AG04450 (cell line): ENCODE results near the gene C11orf52. TPM values are rescaled to one million over a fixed set of nuclear protein-coding genes. Genes with fewer than 3 reads are reported as not detected.

ENCODE experiments used
- CTCF ChIA-PET: fragments of 300-600, 350-600 bp; formaldehyde crosslinking; extraction: SDS; loops from one replicate; lab custom pipeline; 2022; ENCODE audit warnings: antibody characterized with exemption, inconsistent platforms; lab: Charles Lee
- POLR2A ChIA-PET: fragments of 350-600 bp; formaldehyde crosslinking; extraction: SDS; loops from one replicate; lab custom pipeline; 2021; ENCODE audit warnings: antibody characterized with exemption, inconsistent platforms; lab: Yijun Ruan, JAX
- DNase-seq: peaks from one replicate; pipeline ENCODE4 v3.0.0-alpha.2; 2011; ENCODE audit warnings: low read depth, low spot score
- H3K27ac ChIP-seq: one replicate; pipeline ENCODE4 v1.5.1; 2012; ENCODE audit warnings: low read depth, low read length, control low read depth
- H3K27me3 ChIP-seq: one replicate; pipeline ENCODE4 v1.6.0; 2012; ENCODE audit warnings: low read length; ENCODE audit not compliant: control insufficient read depth, insufficient read depth
- H3K4me3 ChIP-seq: 2 replicates; pipeline ENCODE4 v1.5.1; 2011; ENCODE audit warnings: mild to moderate bottlenecking, low read depth, low read length, control low read depth
- H3K9me3 ChIP-seq: 2 replicates; pipeline ENCODE4 v1.5.1; 2012; ENCODE audit warnings: low read length; ENCODE audit not compliant: control insufficient read depth, insufficient read depth
- CTCF ChIP-seq: IDR thresholded peaks from 2 replicates; pipeline ENCODE4 v1.5.1; 2011; ENCODE audit warnings: low read depth, low read length, control low read depth, inconsistent platforms
- polyA plus RNA-seq: library from polyadenylated mRNA; depleted of rRNA; stranded (reverse); fragments of >200 nt; gene quantifications from 2 replicates; pipeline ENCODE4 v1.2.3, GENCODE V29; 2011

The C11orf52 gene
- polyA plus RNA-seq, 1 experiment = 0.38 TPM

GRCh38 chr11:111951565-111951964 lies 32.9 kb downstream of the C11orf52 start:
- Histone ChIP-seq H3K4me3 (no peak overlapping the region), H3K9me3 (no peaks in the 10 kb centered on the region), H3K27ac (no peak overlapping the region), H3K27me3 (no peaks in the 10 kb centered on the region)
- no peak for DNase-seq
- no peak for TF ChIP-seq CTCF
- CTCF ChIA-PET = interaction anchor here (1.5 kb wide), 1 partner anchor 13 kb away, joined by 4 read pairs; no protein-coding TSS in a partner anchor
- POLR2A ChIA-PET = no interaction called here

- TF ChIP-seq CTCF = no peak
- Histone ChIP-seq H3K4me3 (no peak overlapping the region), H3K9me3 (peaks cover 3% of the 10 kb centered on the region; the same call in 1 of the 2 replicates), H3K27ac (no peak overlapping the region), H3K27me3 (no peaks in the 10 kb centered on the region)
- POLR2A ChIA-PET = no interaction called here
- no peak for DNase-seq
- CTCF ChIA-PET = interaction anchor here (1.7 kb wide), 1 partner anchor 10 kb away, joined by 4 read pairs; no protein-coding TSS in a partner anchor
Measured at GRCh38 chr11:111954154-111954553, 35.4 kb downstream of the C11orf52 start.

- ChIA-PET POLR2A (interaction anchor here (0.6 kb wide), 1 partner anchor 58 kb away, joined by 3 read pairs; no protein-coding TSS in a partner anchor), CTCF (interaction anchor here (1.3 kb wide), 1 partner anchor 39 kb away, joined by 4 read pairs; no protein-coding TSS in a partner anchor)
- DNase-seq = no peak
- Histone ChIP-seq H3K27ac (no peak overlapping the region), H3K4me3 (no peak overlapping the region), H3K9me3 (peaks cover 3% of the 10 kb centered on the region; the same call in 1 of the 2 replicates), H3K27me3 (no peaks in the 10 kb centered on the region)
- TF ChIP-seq CTCF = no peak
Measured at GRCh38 chr11:111957663-111958444, 39.1 kb downstream of the C11orf52 start.

- no peak overlapping the region for H3K27ac ChIP-seq
- no peaks in the 10 kb centered on the region for H3K27me3 ChIP-seq
- TF ChIP-seq CTCF = no peak
- H3K4me3 ChIP-seq = no peak overlapping the region
- H3K9me3 ChIP-seq = peaks cover 3% of the 10 kb centered on the region; the same call in 1 of the 2 replicates
- POLR2A ChIA-PET = no interaction called here
- CTCF ChIA-PET = interaction anchor here (0.6 kb wide), 1 partner anchor 97 kb away, joined by 3 read pairs; no protein-coding TSS in a partner anchor
- DNase-seq = no peak
Measured at GRCh38 chr11:111960916-111961315, 42.2 kb downstream of the C11orf52 start.
